ENCODE measurements around the gene ARHGAP21.
"Not testable (repeated sequence)": the region's sequence is repeated elsewhere in the genome, so short reads cannot be mapped to it uniquely, and the experiment has no call there.

Gene ARHGAP21

DNA sequence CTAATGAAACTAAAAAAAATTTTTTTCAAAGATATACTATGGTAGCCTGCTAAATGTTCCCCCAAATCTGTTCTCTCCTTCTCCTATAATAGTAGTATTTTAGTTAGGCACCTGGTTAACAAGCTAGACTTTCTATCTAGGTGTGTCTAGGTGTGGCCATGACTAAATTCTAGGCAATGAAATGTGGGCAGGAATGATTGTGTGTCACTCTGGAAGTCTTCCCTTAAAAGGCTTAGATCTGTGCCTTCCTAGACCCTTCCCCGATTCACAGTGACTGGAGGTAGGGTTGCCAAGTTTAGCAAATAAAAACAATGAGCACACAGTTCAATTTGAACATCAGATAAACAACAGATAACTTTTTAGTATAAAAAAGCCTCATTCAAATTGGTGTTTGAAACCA lies 8.3 kb upstream of the ARHGAP21 start:
- H3K27ac ChIP-seq = no peak overlapping the region
- TF ChIP-seq, protein P1, sequence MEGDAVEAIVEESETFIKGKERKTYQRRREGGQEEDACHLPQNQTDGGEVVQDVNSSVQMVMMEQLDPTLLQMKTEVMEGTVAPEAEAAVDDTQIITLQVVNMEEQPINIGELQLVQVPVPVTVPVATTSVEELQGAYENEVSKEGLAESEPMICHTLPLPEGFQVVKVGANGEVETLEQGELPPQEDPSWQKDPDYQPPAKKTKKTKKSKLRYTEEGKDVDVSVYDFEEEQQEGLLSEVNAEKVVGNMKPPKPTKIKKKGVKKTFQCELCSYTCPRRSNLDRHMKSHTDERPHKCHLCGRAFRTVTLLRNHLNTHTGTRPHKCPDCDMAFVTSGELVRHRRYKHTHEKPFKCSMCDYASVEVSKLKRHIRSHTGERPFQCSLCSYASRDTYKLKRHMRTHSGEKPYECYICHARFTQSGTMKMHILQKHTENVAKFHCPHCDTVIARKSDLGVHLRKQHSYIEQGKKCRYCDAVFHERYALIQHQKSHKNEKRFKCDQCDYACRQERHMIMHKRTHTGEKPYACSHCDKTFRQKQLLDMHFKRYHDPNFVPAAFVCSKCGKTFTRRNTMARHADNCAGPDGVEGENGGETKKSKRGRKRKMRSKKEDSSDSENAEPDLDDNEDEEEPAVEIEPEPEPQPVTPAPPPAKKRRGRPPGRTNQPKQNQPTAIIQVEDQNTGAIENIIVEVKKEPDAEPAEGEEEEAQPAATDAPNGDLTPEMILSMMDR (IDR thresholded peaks at IDR 0.05) = no peak
- DNase-seq (ENCODE audit: low spot score) = no peak
- H3K4me3 ChIP-seq = no peak overlapping the region

DNA sequence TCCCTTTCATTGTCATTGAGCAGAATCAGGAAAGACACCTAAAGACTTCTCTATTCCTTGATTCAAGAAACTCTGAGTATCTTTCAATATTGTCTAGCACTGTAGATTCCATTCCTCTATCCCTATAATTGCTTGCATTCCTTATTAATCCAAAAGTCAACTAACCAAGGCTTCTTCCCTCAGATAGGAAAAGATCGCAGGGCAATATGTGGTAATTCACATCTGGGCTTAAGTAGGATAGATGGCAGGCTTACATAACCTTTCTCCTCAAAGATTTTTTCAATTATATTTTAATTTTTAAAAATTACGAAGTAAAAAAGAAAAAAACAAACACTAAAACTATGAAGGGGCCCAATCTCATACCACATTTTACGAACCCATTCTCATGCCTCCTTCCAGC lies 7.1 kb upstream of the ARHGAP21 start:
- TF ChIP-seq, protein P1 (IDR thresholded peaks at IDR 0.05) = no peak
- Histone ChIP-seq H3K27ac (no peak overlapping the region), H3K4me3 (no peak overlapping the region)
- no peak for DNase-seq (ENCODE audit: low spot score)

DNA sequence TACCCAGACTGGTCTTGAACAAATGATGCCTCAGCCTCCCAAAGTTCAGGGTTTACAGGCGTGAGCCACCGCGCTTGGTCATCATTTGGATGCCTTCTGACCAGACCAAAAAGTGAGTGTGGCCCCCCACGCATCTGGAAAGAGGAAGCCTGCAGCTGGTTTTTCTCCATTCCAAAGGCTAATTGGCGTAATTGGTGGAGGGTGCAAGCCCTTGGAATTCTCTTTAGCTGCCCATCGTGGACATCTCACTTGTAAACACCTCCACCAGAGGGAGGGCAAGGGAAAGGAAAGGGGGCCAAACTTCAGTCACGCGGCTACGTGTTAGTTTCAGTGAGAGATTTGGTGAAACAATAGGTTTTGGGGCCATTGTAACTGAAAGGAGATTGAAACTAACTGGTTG lies 4.1 kb upstream of the ARHGAP21 start:
- Histone ChIP-seq H3K4me3 (no peak overlapping the region), H3K27ac (no peak overlapping the region)
- no peak for DNase-seq (ENCODE audit: low spot score)
- TF ChIP-seq, protein P1 (IDR thresholded peaks at IDR 0.05) = no peak

DNA sequence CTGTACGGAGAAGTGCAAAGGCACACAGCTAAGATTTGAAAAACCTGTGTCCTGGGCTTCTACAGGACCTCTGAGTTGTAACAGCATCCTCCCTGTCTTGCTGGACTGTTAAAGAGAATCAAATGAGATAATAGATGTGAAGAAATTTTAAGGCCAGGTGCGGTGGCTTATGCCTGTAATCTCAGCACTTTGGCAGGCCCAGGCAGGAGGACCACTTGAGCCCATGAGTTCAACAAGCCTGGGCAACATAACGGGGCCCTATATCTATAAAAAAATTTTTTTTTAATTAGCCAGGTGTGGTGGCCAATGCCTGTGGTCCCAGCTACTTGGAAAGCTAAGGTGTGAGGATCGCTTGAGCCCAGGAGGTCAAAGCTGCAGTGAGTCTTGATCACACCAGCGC lies 2.9 kb upstream of the ARHGAP21 start:
- no peak overlapping the region for H3K4me3 ChIP-seq
- no peak for DNase-seq (ENCODE audit: low spot score)
- no peak overlapping the region for H3K27ac ChIP-seq
- TF ChIP-seq, protein P1 (IDR thresholded peaks at IDR 0.05) = no peak

DNA sequence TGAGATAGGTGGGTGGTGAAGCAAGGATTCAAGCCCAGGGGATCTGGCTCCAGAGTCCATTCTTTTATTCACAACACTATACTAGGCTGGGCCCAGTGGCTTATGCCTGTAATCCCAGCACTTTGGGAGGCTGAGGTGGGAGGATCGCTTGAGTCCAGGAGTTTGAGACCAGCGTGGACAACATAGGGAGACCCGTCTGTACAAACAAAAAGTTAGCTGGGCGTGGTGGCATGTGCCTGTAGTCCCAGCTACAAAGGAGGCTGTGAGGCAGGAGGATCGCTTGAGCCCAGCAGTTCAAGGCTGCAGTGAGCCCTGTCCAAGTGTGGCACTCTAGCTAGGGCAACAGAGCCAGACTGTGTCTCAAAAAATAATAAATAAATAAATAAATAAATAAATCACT lies 2.3 kb upstream of the ARHGAP21 start:
- DNase-seq (ENCODE audit: low spot score); H3K27ac ChIP-seq; H3K4me3 ChIP-seq: not testable (repeated sequence)

DNA sequence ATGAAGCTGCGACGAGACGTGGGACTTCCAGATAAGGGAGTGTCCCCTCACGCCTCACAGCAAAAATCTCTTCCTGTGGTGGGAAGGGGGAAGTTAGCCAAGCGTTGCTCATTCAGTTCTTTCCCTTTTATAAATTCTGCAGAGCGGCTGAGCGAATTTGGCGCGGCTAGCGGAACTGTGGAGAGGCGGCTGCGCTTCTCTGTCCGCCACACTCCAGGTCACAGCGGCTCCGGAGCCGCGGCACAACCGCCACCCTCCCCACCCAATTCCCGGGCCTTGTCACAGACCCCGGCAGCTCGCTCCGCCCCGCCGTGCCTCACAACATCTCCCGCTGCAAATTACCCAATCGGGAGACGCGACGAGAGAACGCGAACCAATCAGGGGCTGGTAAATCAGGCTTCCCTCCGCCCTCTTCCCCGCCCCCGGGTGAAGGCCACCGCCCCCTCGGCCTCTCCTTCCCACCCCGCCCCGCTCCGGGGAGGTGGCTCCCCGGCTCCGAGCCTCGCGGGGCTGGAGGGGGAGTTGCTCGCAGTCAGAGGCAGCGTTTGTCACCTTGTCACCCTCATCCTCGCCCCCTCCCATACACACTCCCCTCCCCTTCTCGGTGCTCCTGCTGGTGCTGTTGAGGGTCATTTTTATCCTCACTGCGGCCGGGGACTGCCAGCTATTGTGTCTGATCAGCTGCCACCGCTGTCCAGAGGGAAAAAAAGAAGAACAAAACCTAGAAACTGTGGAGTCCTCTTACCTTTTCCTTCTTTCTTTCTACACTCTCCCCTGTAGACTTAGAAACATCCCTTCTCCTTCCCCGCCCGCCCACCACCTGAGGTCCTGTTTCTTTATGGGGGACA lies 918 bp upstream of the ARHGAP21 start:
- H3K4me3 ChIP-seq = peak overlapping the region; percentile 75
- DNase-seq (ENCODE audit: low spot score) = peak; percentile 98
- TF ChIP-seq, protein P1 (IDR thresholded peaks at IDR 0.05) = no peak
- peak overlapping the region; percentile 93 to 98 for H3K27ac ChIP-seq

DNA sequence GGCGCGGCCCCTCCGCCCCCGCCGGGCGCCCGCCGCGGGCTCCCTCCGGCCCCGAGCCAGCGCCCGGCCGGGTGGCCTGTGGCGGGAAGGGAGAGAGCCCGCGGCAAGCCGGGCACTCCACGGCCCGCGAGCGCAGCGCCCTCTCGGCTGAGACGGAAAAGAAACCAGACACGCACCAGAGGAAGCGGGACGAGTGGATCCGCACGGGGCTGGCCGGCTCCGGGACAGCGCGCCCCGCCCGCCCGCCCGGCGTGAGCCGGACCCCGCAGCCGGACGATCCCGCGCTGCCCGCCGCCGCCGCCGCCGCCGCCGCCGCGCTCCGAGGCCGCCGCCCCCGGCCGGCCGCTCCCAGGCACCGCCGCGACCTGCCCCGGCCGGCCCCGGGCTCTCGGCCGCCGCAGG lies 300 bp downstream of the ARHGAP21 start:
- TF ChIP-seq, protein P1 (IDR thresholded peaks at IDR 0.05) = no peak
- H3K27ac ChIP-seq = peak overlapping the region; percentile 93 to 98
- H3K4me3 ChIP-seq = peak overlapping the region; percentile 75
- DNase-seq (ENCODE audit: low spot score) = peak; percentile 75

Data from coronary artery (tissue), 2 donors.